Spinal cord (tissue), 10 donors: ENCODE results near the gene TXNRD2. TPM values are rescaled to one million over a fixed set of nuclear protein-coding genes. Genes with fewer than 3 reads are reported as not detected.

Experiments
- DNase-seq, 6 donors: peaks; one replicate each; pipeline versions ENCODE4 v3.0.0 to v3.0.0-alpha.2; 2013 to 2015; ENCODE audit warnings: low spot score in 6 of 6, low read depth in 4 of 6
- H3K27ac ChIP-seq: one replicate; pipeline ENCODE4 v1.5.1; 2013; ENCODE audit warnings: low read depth, low read length, control low read depth
- H3K27me3 ChIP-seq: one replicate; pipeline ENCODE4 v1.6.1; 2013; ENCODE audit warnings: low read length; ENCODE audit not compliant: control insufficient read depth, insufficient read depth
- H3K36me3 ChIP-seq: one replicate; pipeline ENCODE4 v1.6.1; 2013; ENCODE audit warnings: low read length; ENCODE audit not compliant: control insufficient read depth, insufficient read depth
- H3K4me1 ChIP-seq: one replicate; pipeline ENCODE4 v1.6.1; 2013; ENCODE audit warnings: low read length; ENCODE audit not compliant: control insufficient read depth, insufficient read depth
- H3K4me3 ChIP-seq: one replicate; pipeline ENCODE4 v1.5.1; 2013; ENCODE audit warnings: low read depth, low read length, control low read depth
- H3K9me3 ChIP-seq: one replicate; pipeline ENCODE4 v1.6.1; 2013; ENCODE audit warnings: low read length; ENCODE audit not compliant: control insufficient read depth, insufficient read depth
- WGBS: methylation state at CpG from one replicate; pipeline ENCODE4 v1.1.5; 2013; ENCODE audit warnings: missing lambda C conversion rate; ENCODE audit not compliant: insufficient coverage; 5-methylcytosine and 5-hydroxymethylcytosine counted together
- polyA plus RNA-seq, 2 donors: library from polyadenylated mRNA; unstranded; fragments of 120-200 nt; gene quantifications; one replicate each; pipeline ENCODE4 v1.2.1, GENCODE V29; 2013; ENCODE audit not compliant: insufficient read length in 2 of 2
- total RNA-seq, 2 donors: library from RNA; depleted of rRNA in 1 of 2; stranded (reverse); fragments of 120-200 nt in 1 of 2; fragments of >200 nt in 1 of 2; gene quantifications; one replicate each; pipeline versions ENCODE4 v1.2.3 to v1.2.4, GENCODE V29; 2013 to 2014
- donor health status: healthy.

The TXNRD2 gene
- total and polyA plus RNA-seq, 4 donors: 17.1 to 29.4 (median 23.6) TPM

GRCh38 chr22:19923914-19924513 is 17.6 kb downstream of the TXNRD2 start:
- no peak for DNase-seq
- Histone ChIP-seq H3K4me3 (no peak overlapping the region), H3K9me3 (no peaks in the 10 kb centered on the region), H3K36me3 (peaks cover 11% of the 10 kb centered on the region), H3K4me1 (no peaks in the 10 kb centered on the region), H3K27me3 (no peaks in the 10 kb centered on the region), H3K27ac (no peak overlapping the region)
- 92% methylated on average over 11 of the region's 12 CpGs for WGBS

- H3K4me3 ChIP-seq: no peak overlapping the region
- WGBS: 88% methylated on average over 3 of the region's 3 CpGs
- no peaks in the 10 kb centered on the region for H3K4me1 ChIP-seq
- no peak overlapping the region for H3K27ac ChIP-seq
- no peaks in the 10 kb centered on the region for H3K27me3 ChIP-seq
- H3K9me3 ChIP-seq: no peaks in the 10 kb centered on the region
- peaks cover 34% of the 10 kb centered on the region for H3K36me3 ChIP-seq
- no peak for DNase-seq
Observed at GRCh38 chr22:19921544-19922081, 20.0 kb downstream of the TXNRD2 start.

GRCh38 chr22:19919701-19920363 is 21.8 kb downstream of the TXNRD2 start:
- peaks cover 50% of the 10 kb centered on the region for H3K36me3 ChIP-seq

GRCh38 chr22:19918332-19919106 is 23.1 kb downstream of the TXNRD2 start:
- Histone ChIP-seq H3K4me1 (no peaks in the 10 kb centered on the region), H3K27ac (no peak overlapping the region), H3K4me3 (no peak overlapping the region), H3K27me3 (no peaks in the 10 kb centered on the region), H3K36me3 (peaks cover 58% of the 10 kb centered on the region), H3K9me3 (no peaks in the 10 kb centered on the region)
- 92% methylated on average over 17 of the region's 23 CpGs for WGBS
- no peak for DNase-seq

More at GRCh38 chr22:19919701-19920363, 21.8 kb downstream of the TXNRD2 start:
- Histone ChIP-seq H3K9me3 (no peaks in the 10 kb centered on the region), H3K4me1 (no peaks in the 10 kb centered on the region), H3K27ac (no peak overlapping the region), H3K27me3 (no peaks in the 10 kb centered on the region), H3K4me3 (no peak overlapping the region)
- 95% methylated on average over 13 of the region's 13 CpGs for WGBS
- DNase-seq: no peak

- Histone ChIP-seq H3K4me3 (no peak overlapping the region), H3K27ac (no peak overlapping the region), H3K4me1 (no peaks in the 10 kb centered on the region), H3K36me3 (peaks cover 62% of the 10 kb centered on the region), H3K27me3 (no peaks in the 10 kb centered on the region), H3K9me3 (no peaks in the 10 kb centered on the region)
- no peak for DNase-seq
- WGBS: 91% methylated on average over 11 of the region's 12 CpGs
Observed at GRCh38 chr22:19917389-19918138, 24.1 kb downstream of the TXNRD2 start.

- no peak for DNase-seq
- H3K27me3 ChIP-seq: no peaks in the 10 kb centered on the region
- 87% methylated on average over 7 of the region's 7 CpGs for WGBS
- H3K36me3 ChIP-seq: peaks cover 69% of the 10 kb centered on the region
- peaks cover 1% of the 10 kb centered on the region for H3K4me1 ChIP-seq
- H3K9me3 ChIP-seq: no peaks in the 10 kb centered on the region
- no peak overlapping the region for H3K27ac ChIP-seq
- H3K4me3 ChIP-seq: no peak overlapping the region
Observed at GRCh38 chr22:19916941-19917340, 24.7 kb downstream of the TXNRD2 start.

- Histone ChIP-seq H3K27me3 (no peaks in the 10 kb centered on the region), H3K27ac (no peak overlapping the region), H3K4me1 (peaks cover 4% of the 10 kb centered on the region), H3K9me3 (no peaks in the 10 kb centered on the region), H3K36me3 (peaks cover 75% of the 10 kb centered on the region), H3K4me3 (no peak overlapping the region)
- DNase-seq: no peak
- WGBS: 95% methylated on average over 9 of the region's 9 CpGs
Observed at GRCh38 chr22:19916006-19916405, 25.6 kb downstream of the TXNRD2 start.

GRCh38 chr22:19915287-19915954 is 26.2 kb downstream of the TXNRD2 start:
- H3K4me1 ChIP-seq: peaks cover 4% of the 10 kb centered on the region
- WGBS: 96% methylated on average over 9 of the region's 13 CpGs
- no peaks in the 10 kb centered on the region for H3K27me3 ChIP-seq
- no peak for DNase-seq
- no peak overlapping the region for H3K4me3 ChIP-seq
- H3K27ac ChIP-seq: no peak overlapping the region
- no peaks in the 10 kb centered on the region for H3K9me3 ChIP-seq
- peaks cover 75% of the 10 kb centered on the region for H3K36me3 ChIP-seq
